ENCODE measurements around the gene ST6GALNAC5. TPM values are rescaled to one million over a fixed set of nuclear protein-coding genes. Genes with fewer than 3 reads are reported as not detected.

Gene ST6GALNAC5
- polyA plus RNA-seq, 3 donors = not detected

DNA sequence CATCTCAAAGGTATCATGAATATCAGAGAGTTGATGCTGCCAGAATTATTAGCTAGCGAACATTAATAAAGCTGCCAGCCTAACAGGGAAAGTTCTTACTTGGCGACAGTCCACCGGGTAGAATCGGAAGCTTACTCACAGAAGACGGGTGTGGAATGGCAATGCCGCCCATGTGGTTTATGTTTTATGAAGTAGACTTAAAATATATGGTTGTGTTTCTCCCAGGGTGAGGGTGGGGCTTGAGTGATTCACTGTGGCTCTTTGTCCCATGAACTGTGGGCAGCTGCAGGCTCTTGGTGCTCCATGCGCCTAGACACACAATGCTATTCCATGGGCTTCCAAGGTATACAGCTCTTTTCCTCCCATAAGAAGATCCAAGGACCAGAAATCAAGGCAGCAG, 189.2 kb downstream of the ST6GALNAC5 start:
- TF ChIP-seq, protein P1, sequence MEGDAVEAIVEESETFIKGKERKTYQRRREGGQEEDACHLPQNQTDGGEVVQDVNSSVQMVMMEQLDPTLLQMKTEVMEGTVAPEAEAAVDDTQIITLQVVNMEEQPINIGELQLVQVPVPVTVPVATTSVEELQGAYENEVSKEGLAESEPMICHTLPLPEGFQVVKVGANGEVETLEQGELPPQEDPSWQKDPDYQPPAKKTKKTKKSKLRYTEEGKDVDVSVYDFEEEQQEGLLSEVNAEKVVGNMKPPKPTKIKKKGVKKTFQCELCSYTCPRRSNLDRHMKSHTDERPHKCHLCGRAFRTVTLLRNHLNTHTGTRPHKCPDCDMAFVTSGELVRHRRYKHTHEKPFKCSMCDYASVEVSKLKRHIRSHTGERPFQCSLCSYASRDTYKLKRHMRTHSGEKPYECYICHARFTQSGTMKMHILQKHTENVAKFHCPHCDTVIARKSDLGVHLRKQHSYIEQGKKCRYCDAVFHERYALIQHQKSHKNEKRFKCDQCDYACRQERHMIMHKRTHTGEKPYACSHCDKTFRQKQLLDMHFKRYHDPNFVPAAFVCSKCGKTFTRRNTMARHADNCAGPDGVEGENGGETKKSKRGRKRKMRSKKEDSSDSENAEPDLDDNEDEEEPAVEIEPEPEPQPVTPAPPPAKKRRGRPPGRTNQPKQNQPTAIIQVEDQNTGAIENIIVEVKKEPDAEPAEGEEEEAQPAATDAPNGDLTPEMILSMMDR (IDR thresholded peaks at IDR 0.05) = no peak
- no peak overlapping the region for H3K27ac Mint-ChIP-seq
- H3K79me2 ChIP-seq (ENCODE audit: insufficient read depth, low read length) = no peaks in the 10 kb centered on the region
- no peaks in the 10 kb centered on the region for H3K9me3 ChIP-seq (replicated peaks in 1 of 2; ENCODE audit: control insufficient read depth in 1 of 2, insufficient read depth in 1 of 2, low read length in 2 of 2)
- H2AFZ ChIP-seq (ENCODE audit: insufficient read depth, low read depth, low read length, poor library complexity, severe bottlenecking) = no peak overlapping the region
- peaks cover 0 to 3% (median 0%) of the 10 kb centered on the region in 7 donors for H3K9me3 Mint-ChIP-seq
- H3K4me3 Mint-ChIP-seq = no peak overlapping the region
- H3K27ac ChIP-seq (ENCODE audit: low read depth in 1 of 2, low read length in 2 of 2) = no peak overlapping the region
- H3K4me3 ChIP-seq (replicated peaks in 1 of 3; ENCODE audit: low read depth in 2 of 3, low read length in 3 of 3) = no peak overlapping the region
- no peaks in the 10 kb centered on the region for H4K20me1 ChIP-seq (ENCODE audit: insufficient read depth, low read length)
- no peak overlapping the region for H3K4me2 ChIP-seq (replicated peaks; ENCODE audit: extremely low read depth, low read length, poor library complexity, severe bottlenecking)
- no peaks in the 10 kb centered on the region for H3K36me3 ChIP-seq (replicated peaks in 1 of 2; ENCODE audit: control insufficient read depth in 1 of 2, insufficient read depth in 2 of 2, low read length in 2 of 2)
- no peak for DNase-seq
- H3K4me1 ChIP-seq (ENCODE audit: control insufficient read depth in 1 of 2, insufficient read depth in 2 of 2, low read length in 2 of 2) = peaks cover 9% of the 10 kb centered on the region in 2 donors
- H3K4me1 Mint-ChIP-seq = peaks cover 8% of the 10 kb centered on the region
- WGBS (ENCODE audit: insufficient coverage) = 100% methylated on average over 5 of the region's 7 CpGs
- intact Hi-C loops (cut with micrococcal nuclease) = no loop called here
- peaks cover 0 to 8% (median 4%) of the 10 kb centered on the region in 3 donors for H3K27me3 Mint-ChIP-seq (ENCODE audit: low read depth in 3 of 3)
- H3K27me3 ChIP-seq (ENCODE audit: control insufficient read depth in 2 of 2, insufficient read depth in 2 of 2, low read length in 2 of 2) = peaks cover 0 to 4% of the 10 kb centered on the region in 2 donors
- H3K36me3 Mint-ChIP-seq = no peaks in the 10 kb centered on the region
- no peak overlapping the region for H3K9ac ChIP-seq (ENCODE audit: insufficient read depth, low read length, poor library complexity, severe bottlenecking)

DNA sequence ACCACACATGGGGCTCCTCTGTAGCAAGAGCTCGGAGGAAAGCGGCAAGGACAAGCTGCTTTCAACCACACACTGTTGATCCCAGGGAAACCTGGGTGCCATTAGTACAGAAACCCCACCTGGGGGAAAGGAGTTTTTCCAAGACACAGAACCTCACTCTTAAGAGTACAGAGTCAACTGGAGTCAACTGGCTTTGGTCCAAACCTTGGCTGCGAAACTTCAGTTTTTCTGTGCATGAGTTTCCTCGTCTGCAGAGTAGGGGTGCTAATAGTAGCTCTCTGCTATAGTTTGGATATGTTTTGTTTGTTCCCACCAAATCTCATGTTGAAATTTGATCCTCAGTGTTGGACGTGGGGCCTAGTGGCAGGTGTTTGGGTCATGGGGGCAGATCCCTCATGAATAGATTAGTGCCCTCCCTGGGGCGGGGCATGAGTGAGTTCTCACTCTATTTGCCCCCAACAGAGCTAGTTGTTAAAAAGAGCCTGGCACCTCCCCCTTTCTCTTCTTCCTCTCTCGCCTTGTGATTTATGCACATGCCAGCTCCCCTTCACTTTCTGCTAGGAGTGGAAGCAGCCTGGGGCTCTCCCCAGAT, 190.8 kb downstream of the ST6GALNAC5 start:
- WGBS (ENCODE audit: insufficient coverage) = 71% methylated on average over 1 of the region's 7 CpGs
- no peaks in the 10 kb centered on the region for H3K9me3 ChIP-seq (replicated peaks in 1 of 2; ENCODE audit: control insufficient read depth in 1 of 2, insufficient read depth in 1 of 2, low read length in 2 of 2)
- Mint-ChIP-seq H3K27me3 (ENCODE audit: low read depth in 3 of 3) (peaks cover 0 to 10% (median 4%) of the 10 kb centered on the region in 3 donors), H3K9me3 (peaks cover 0 to 3% (median 0%) of the 10 kb centered on the region in 7 donors), H3K4me1 (peaks cover 17% of the 10 kb centered on the region), H3K36me3 (no peaks in the 10 kb centered on the region), H3K4me3 (no peak overlapping the region), H3K27ac (no peak overlapping the region)
- no peaks in the 10 kb centered on the region for H4K20me1 ChIP-seq (ENCODE audit: insufficient read depth, low read length)
- H3K79me2 ChIP-seq (ENCODE audit: insufficient read depth, low read length) = no peaks in the 10 kb centered on the region
- H2AFZ ChIP-seq (ENCODE audit: insufficient read depth, low read depth, low read length, poor library complexity, severe bottlenecking) = no peak overlapping the region
- peaks cover 9% of the 10 kb centered on the region in 2 donors for H3K4me1 ChIP-seq (ENCODE audit: control insufficient read depth in 1 of 2, insufficient read depth in 2 of 2, low read length in 2 of 2)
- intact Hi-C loops (cut with micrococcal nuclease) = no loop called here
- H3K27ac ChIP-seq (ENCODE audit: low read depth in 1 of 2, low read length in 2 of 2) = no peak overlapping the region
- H3K27me3 ChIP-seq (ENCODE audit: control insufficient read depth in 2 of 2, insufficient read depth in 2 of 2, low read length in 2 of 2) = peaks cover 0 to 5% of the 10 kb centered on the region in 2 donors
- TF ChIP-seq, protein P1 (IDR thresholded peaks at IDR 0.05) = no peak
- H3K4me3 ChIP-seq (replicated peaks in 1 of 3; ENCODE audit: low read depth in 2 of 3, low read length in 3 of 3) = no peak overlapping the region
- H3K9ac ChIP-seq (ENCODE audit: insufficient read depth, low read length, poor library complexity, severe bottlenecking) = no peak overlapping the region
- H3K36me3 ChIP-seq (replicated peaks in 1 of 2; ENCODE audit: control insufficient read depth in 1 of 2, insufficient read depth in 2 of 2, low read length in 2 of 2) = no peaks in the 10 kb centered on the region
- H3K4me2 ChIP-seq (replicated peaks; ENCODE audit: extremely low read depth, low read length, poor library complexity, severe bottlenecking) = no peak overlapping the region
- DNase-seq = no peak
